Liver (tissue), 9 donors: ENCODE measurements around the gene PTPRS. TPM values are rescaled to one million over a fixed set of nuclear protein-coding genes. Genes with fewer than 3 reads are reported as not detected.

Experiments used
- DNase-seq: peaks from one replicate; pipeline ENCODE4 v3.0.0-alpha.2; 2017; ENCODE audit warnings: low spot score
- H3K27ac ChIP-seq, 2 donors: one replicate each; pipeline ENCODE4 v1.7.0; 2013; ENCODE audit warnings: inconsistent platforms in 2 of 2, low read length in 2 of 2, control low read depth in 1 of 2, low read depth in 1 of 2, mild to moderate bottlenecking in 1 of 2
- H3K27me3 ChIP-seq, 4 donors: one replicate each; pipeline versions ENCODE4 v1.6.1 to v1.7.0; 2013; ENCODE audit warnings: low read length in 3 of 4, inconsistent platforms in 1 of 4, mild to moderate bottlenecking in 1 of 4, moderate library complexity in 1 of 4; ENCODE audit not compliant: control insufficient read depth in 4 of 4, insufficient read depth in 4 of 4
- H3K36me3 ChIP-seq, 4 donors: one replicate each; pipeline versions ENCODE4 v1.6.1 to v1.7.0; 2013; ENCODE audit warnings: low read length in 3 of 4, mild to moderate bottlenecking in 3 of 4, low read depth in 1 of 4, moderate library complexity in 1 of 4; ENCODE audit not compliant: control insufficient read depth in 4 of 4, insufficient read depth in 3 of 4
- H3K4me1 ChIP-seq, 4 donors: one replicate each; pipeline versions ENCODE4 v1.6.1 to v1.7.0; 2013; ENCODE audit warnings: low read length in 3 of 4, mild to moderate bottlenecking in 3 of 4, moderate library complexity in 1 of 4; ENCODE audit not compliant: control insufficient read depth in 4 of 4, insufficient read depth in 4 of 4
- H3K4me3 ChIP-seq, 3 donors: one replicate each; pipeline versions ENCODE4 v1.6.1 to v1.7.0; 2013; ENCODE audit warnings: low read length in 3 of 3, control low read depth in 1 of 3, low read depth in 1 of 3, mild to moderate bottlenecking in 1 of 3
- H3K9ac ChIP-seq, 2 donors: one replicate each; pipeline ENCODE4 v1.7.0; 2013; ENCODE audit warnings: low read length in 2 of 2, mild to moderate bottlenecking in 2 of 2, moderate library complexity in 2 of 2, control low read depth in 1 of 2, low read depth in 1 of 2
- H3K9me3 ChIP-seq, 4 donors: one replicate each; pipeline versions ENCODE4 v1.6.1 to v1.7.0; 2013; ENCODE audit warnings: low read length in 3 of 4; ENCODE audit not compliant: control insufficient read depth in 4 of 4
- CTCF ChIP-seq: fragments of 150-350 bp; IDR thresholded peaks from 2 replicates; pipeline ENCODE4 v1.5.1; 2017; ENCODE audit warnings: improper control_type of control experiment, low read depth, low read length; ENCODE audit not compliant: missing input control
- EGR1 ChIP-seq, 2 donors: IDR thresholded peaks; 2 replicates each; pipeline ENCODE4 v1.6.1; 2016 to 2018; ENCODE audit warnings: antibody characterized with exemption in 2 of 2, low read depth in 2 of 2
- FOXA2 ChIP-seq: IDR thresholded peaks from 2 replicates; pipeline ENCODE4 v1.6.1; 2016; ENCODE audit warnings: antibody characterized with exemption
- GABPA ChIP-seq, 2 donors: IDR thresholded peaks in 1 of 2; conservative IDR thresholded peaks in 1 of 2; 2 replicates each; pipeline ENCODE4 v1.6.1; 2016; ENCODE audit warnings: antibody characterized with exemption in 2 of 2, mild to moderate bottlenecking in 1 of 2, moderate library complexity in 1 of 2
- HNF4A ChIP-seq, 2 donors: conservative IDR thresholded peaks; 2 replicates each; pipeline ENCODE4 v1.6.1; 2016; ENCODE audit warnings: antibody characterized with exemption in 2 of 2, mild to moderate bottlenecking in 2 of 2
- HNF4G ChIP-seq: IDR thresholded peaks from 2 replicates; pipeline ENCODE4 v1.6.1; 2016; ENCODE audit warnings: antibody characterized with exemption
- JUND ChIP-seq, 2 donors: IDR thresholded peaks; 2 replicates each; pipeline ENCODE4 v1.6.1; 2016; ENCODE audit warnings: antibody characterized with exemption in 2 of 2
- MAX ChIP-seq: IDR thresholded peaks from 2 replicates; pipeline ENCODE4 v1.6.1; 2016; ENCODE audit warnings: antibody characterized with exemption
- NR2F2 ChIP-seq: IDR thresholded peaks from 2 replicates; pipeline ENCODE4 v1.6.1; 2016; ENCODE audit warnings: antibody characterized with exemption
- RAD21 ChIP-seq, 2 donors: IDR thresholded peaks; 2 replicates each; pipeline ENCODE4 v1.6.1; 2016; ENCODE audit warnings: antibody characterized with exemption in 2 of 2, mild to moderate bottlenecking in 2 of 2
- RXRA ChIP-seq, 2 donors: IDR thresholded peaks; 2 replicates each; pipeline ENCODE4 v1.6.1; 2017 to 2018; ENCODE audit warnings: antibody characterized with exemption in 2 of 2, mild to moderate bottlenecking in 1 of 2
- SP1 ChIP-seq: IDR thresholded peaks from 2 replicates; pipeline ENCODE4 v1.6.1; 2018; ENCODE audit warnings: antibody characterized with exemption, mild to moderate bottlenecking
- TAF1 ChIP-seq: conservative IDR thresholded peaks from 2 replicates; pipeline ENCODE4 v1.6.1; 2016; ENCODE audit warnings: antibody characterized with exemption, mild to moderate bottlenecking
- YY1 ChIP-seq: IDR thresholded peaks from 2 replicates; pipeline ENCODE4 v1.6.1; 2016; ENCODE audit warnings: antibody characterized with exemption, mild to moderate bottlenecking
- WGBS: extraction: QIAGEN DNeasy Blood & Tissue Kit; methylation state at CpG from one replicate; pipeline ENCODE4 v1.1.7; 2013; 5-methylcytosine and 5-hydroxymethylcytosine counted together
- polyA plus RNA-seq, 2 donors: library from polyadenylated mRNA; stranded (reverse) in 1 of 2; unstranded in 1 of 2; fragments of 200-250 nt in 1 of 2; fragments of >200 nt in 1 of 2; fragmentation: Nextera tagmentation in 1 of 2; extraction: Ambion mirVana in 1 of 2; gene quantifications; one replicate each; pipeline versions ENCODE4 v1.2.1 to v1.2.3, GENCODE V29; 2013 to 2015
- total RNA-seq, 2 donors: library from RNA; depleted of rRNA; stranded (reverse); fragments of >200 nt; gene quantifications; one replicate each; pipeline ENCODE4 v1.2.3, GENCODE V29; 2014
- TF ChIP-seq, protein P1 (sequence below): IDR thresholded peaks from 2 replicates; pipeline ENCODE4 v1.6.1; 2016; ENCODE audit warnings: antibody characterized with exemption, mild to moderate bottlenecking
- donor health status: healthy.
- donor health status: healthy.
- donor health status: healthy.
- donor health status: healthy.
- donor health status: healthy.

The PTPRS gene
- total and polyA plus RNA-seq, 4 donors: 1.3 to 49.7 (median 20.2) TPM

DNA sequence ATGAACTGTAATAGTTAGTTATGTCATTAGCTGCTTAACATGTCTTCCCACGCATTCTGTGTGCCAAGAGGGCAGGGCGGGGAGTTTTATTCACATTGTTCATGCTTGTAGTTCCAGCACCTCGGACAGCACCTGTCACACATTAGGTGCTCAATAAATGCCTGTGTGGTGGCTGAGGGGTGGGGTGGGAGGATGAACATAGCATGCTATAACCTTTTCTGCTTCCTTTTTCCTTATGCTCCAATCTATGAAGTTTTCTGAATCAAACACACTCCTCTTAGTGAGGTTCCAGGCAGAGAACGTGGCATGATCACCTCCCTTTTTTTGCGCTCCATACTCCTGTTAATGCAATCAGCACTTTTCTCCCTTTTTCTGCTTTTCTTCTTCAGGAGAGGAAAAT lies 15.8 kb upstream of the PTPRS start:
- Histone ChIP-seq H3K27ac (no peak overlapping the region), H3K4me1 (no peaks in the 10 kb centered on the region), H3K4me3 (no peak overlapping the region), H3K9ac (no peak overlapping the region), H3K27me3 (peaks cover 0 to 5% (median 0%) of the 10 kb centered on the region in 4 donors), H3K9me3 (no peaks in the 10 kb centered on the region), H3K36me3 (no peaks in the 10 kb centered on the region)
- TF ChIP-seq HNF4G (no peak), HNF4A (conservative IDR thresholded peaks at IDR 0.05) (no peak), FOXA2 (no peak), YY1 (no peak), GABPA (IDR thresholded peaks at IDR 0.05 in 1 of 2, conservative IDR thresholded peaks at IDR 0.05 in 1 of 2) (no peak), TAF1 (no peak), NR2F2 (no peak), JUND (IDR thresholded peaks at IDR 0.05) (no peak)
- TF ChIP-seq, protein P1, sequence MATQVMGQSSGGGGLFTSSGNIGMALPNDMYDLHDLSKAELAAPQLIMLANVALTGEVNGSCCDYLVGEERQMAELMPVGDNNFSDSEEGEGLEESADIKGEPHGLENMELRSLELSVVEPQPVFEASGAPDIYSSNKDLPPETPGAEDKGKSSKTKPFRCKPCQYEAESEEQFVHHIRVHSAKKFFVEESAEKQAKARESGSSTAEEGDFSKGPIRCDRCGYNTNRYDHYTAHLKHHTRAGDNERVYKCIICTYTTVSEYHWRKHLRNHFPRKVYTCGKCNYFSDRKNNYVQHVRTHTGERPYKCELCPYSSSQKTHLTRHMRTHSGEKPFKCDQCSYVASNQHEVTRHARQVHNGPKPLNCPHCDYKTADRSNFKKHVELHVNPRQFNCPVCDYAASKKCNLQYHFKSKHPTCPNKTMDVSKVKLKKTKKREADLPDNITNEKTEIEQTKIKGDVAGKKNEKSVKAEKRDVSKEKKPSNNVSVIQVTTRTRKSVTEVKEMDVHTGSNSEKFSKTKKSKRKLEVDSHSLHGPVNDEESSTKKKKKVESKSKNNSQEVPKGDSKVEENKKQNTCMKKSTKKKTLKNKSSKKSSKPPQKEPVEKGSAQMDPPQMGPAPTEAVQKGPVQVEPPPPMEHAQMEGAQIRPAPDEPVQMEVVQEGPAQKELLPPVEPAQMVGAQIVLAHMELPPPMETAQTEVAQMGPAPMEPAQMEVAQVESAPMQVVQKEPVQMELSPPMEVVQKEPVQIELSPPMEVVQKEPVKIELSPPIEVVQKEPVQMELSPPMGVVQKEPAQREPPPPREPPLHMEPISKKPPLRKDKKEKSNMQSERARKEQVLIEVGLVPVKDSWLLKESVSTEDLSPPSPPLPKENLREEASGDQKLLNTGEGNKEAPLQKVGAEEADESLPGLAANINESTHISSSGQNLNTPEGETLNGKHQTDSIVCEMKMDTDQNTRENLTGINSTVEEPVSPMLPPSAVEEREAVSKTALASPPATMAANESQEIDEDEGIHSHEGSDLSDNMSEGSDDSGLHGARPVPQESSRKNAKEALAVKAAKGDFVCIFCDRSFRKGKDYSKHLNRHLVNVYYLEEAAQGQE: peak; percentile 90
- no peak for DNase-seq
- 82% methylated on average over 5 of the region's 5 CpGs for WGBS

- no peak overlapping the region for H3K4me3 ChIP-seq
- TF ChIP-seq FOXA2 (no peak), TAF1 (no peak), NR2F2 (no peak), SP1 (no peak)
- no peak overlapping the region for H3K9ac ChIP-seq
- WGBS: 58% methylated on average over 5 of the region's 5 CpGs
- H3K27ac ChIP-seq: no peak overlapping the region
- no peak for DNase-seq
- no peaks in the 10 kb centered on the region for H3K36me3 ChIP-seq
- peaks cover 0 to 5% (median 0%) of the 10 kb centered on the region in 4 donors for H3K27me3 ChIP-seq
- H3K9me3 ChIP-seq: no peaks in the 10 kb centered on the region
- H3K4me1 ChIP-seq: no peaks in the 10 kb centered on the region
Measured at GRCh38 chr19:5355693-5356092, 15.1 kb upstream of the PTPRS start.

DNA sequence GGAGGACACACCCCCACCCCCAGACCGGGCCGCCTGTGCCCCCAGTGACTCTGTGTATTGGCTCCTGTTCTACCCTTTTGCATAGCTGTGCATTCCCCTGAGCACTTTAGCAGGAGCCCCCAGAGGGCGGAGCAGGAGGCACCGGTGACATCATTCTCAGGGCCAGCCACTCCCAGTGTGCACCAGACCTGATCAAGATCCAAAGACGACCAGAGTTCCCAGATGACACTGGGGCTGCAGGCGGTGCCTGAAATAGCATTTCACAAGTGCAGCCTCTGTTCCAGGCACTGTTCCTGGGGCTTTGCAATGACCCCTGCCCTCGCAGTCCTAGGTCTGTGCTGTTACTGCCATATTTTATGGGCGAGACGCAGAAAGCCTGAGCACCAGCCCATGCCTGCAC lies 14.5 kb upstream of the PTPRS start:
- H3K36me3 ChIP-seq: no peaks in the 10 kb centered on the region
- 63% methylated on average over 9 of the region's 9 CpGs for WGBS
- no peak overlapping the region for H3K27ac ChIP-seq
- no peak for DNase-seq
- H3K4me3 ChIP-seq: no peak overlapping the region
- H3K4me1 ChIP-seq: no peaks in the 10 kb centered on the region
- no peak for TF ChIP-seq RXRA (IDR thresholded peaks at IDR 0.05)
- no peak overlapping the region for H3K9ac ChIP-seq
- H3K9me3 ChIP-seq: no peaks in the 10 kb centered on the region
- H3K27me3 ChIP-seq: peaks cover 0 to 5% (median 0%) of the 10 kb centered on the region in 4 donors

- no peak overlapping the region for H3K4me3 ChIP-seq
- no peaks in the 10 kb centered on the region for H3K36me3 ChIP-seq
- no peak for DNase-seq
- peaks cover 0 to 5% (median 0%) of the 10 kb centered on the region in 4 donors for H3K27me3 ChIP-seq
- H3K9me3 ChIP-seq: no peaks in the 10 kb centered on the region
- no peak for TF ChIP-seq CTCF
- TF ChIP-seq MAX: no peak
- no peak for TF ChIP-seq HNF4G
- no peak for TF ChIP-seq RXRA (IDR thresholded peaks at IDR 0.05)
- no peak for TF ChIP-seq JUND (IDR thresholded peaks at IDR 0.05)
- TF ChIP-seq RAD21 (IDR thresholded peaks at IDR 0.05): no peak
- no peak for TF ChIP-seq EGR1 (IDR thresholded peaks at IDR 0.05; ENCODE audit: low read depth in 2 of 2)
- WGBS: 87% methylated on average over 4 of the region's 4 CpGs
- H3K9ac ChIP-seq: no peak overlapping the region
- no peak overlapping the region for H3K27ac ChIP-seq
- H3K4me1 ChIP-seq: no peaks in the 10 kb centered on the region
Measured at GRCh38 chr19:5354403-5354802, 13.8 kb upstream of the PTPRS start.
